ENCODE measurements around the gene SIPA1. TPM values are rescaled to one million over a fixed set of nuclear protein-coding genes. Genes with fewer than 3 reads are reported as not detected.
"Not testable (repeated sequence)": the region's sequence is repeated elsewhere in the genome, so short reads cannot be mapped to it uniquely, and the experiment has no call there.

The SIPA1 gene
- total and polyA plus RNA-seq, 9 donors = 10.0 to 48.2 (median 37.9) TPM

DNA sequence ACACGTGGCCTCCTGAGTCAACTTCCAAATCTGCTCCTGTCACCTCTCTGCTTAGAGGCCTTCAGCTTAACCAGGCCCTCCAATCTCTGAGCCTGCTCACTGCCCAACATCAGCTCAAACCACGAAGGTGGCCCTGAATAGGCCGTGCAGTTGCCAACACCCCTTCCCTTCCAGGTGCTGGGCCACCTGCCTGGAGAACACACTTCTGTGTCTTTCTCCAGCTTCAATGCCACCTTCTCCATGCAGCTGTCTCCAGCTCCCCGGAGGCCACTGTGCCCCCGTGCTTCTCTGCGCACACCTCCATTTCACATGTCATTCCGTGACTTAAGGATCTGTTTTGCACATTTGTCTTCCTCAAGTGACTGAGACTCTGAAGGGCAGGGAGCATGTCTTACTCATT lies 19.5 kb downstream of the SIPA1 start:
- Histone ChIP-seq H3K4me3 (no peak overlapping the region), H3K4me1 (ENCODE audit: insufficient read depth) (peaks cover 11% of the 10 kb centered on the region), H3K27me3 (no peaks in the 10 kb centered on the region), H3K36me3 (no peaks in the 10 kb centered on the region), H3K27ac (no peak overlapping the region), H3K9me3 (no peaks in the 10 kb centered on the region)
- TF ChIP-seq POLR2A (IDR thresholded peaks at IDR 0.05) = no peak
- no peak for TF ChIP-seq EP300 (IDR thresholded peaks at IDR 0.05)
- TF ChIP-seq, protein P1, sequence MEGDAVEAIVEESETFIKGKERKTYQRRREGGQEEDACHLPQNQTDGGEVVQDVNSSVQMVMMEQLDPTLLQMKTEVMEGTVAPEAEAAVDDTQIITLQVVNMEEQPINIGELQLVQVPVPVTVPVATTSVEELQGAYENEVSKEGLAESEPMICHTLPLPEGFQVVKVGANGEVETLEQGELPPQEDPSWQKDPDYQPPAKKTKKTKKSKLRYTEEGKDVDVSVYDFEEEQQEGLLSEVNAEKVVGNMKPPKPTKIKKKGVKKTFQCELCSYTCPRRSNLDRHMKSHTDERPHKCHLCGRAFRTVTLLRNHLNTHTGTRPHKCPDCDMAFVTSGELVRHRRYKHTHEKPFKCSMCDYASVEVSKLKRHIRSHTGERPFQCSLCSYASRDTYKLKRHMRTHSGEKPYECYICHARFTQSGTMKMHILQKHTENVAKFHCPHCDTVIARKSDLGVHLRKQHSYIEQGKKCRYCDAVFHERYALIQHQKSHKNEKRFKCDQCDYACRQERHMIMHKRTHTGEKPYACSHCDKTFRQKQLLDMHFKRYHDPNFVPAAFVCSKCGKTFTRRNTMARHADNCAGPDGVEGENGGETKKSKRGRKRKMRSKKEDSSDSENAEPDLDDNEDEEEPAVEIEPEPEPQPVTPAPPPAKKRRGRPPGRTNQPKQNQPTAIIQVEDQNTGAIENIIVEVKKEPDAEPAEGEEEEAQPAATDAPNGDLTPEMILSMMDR (IDR thresholded peaks at IDR 0.05) = no peak
- intact Hi-C loops (cut with DNase I) = no loop called here
- DNase-seq = peak in 1 of 5 donors; percentile 15
- 83 to 89% (median 86%) methylated on average over 7 of the region's 7 CpGs for WGBS, 3 donors

DNA sequence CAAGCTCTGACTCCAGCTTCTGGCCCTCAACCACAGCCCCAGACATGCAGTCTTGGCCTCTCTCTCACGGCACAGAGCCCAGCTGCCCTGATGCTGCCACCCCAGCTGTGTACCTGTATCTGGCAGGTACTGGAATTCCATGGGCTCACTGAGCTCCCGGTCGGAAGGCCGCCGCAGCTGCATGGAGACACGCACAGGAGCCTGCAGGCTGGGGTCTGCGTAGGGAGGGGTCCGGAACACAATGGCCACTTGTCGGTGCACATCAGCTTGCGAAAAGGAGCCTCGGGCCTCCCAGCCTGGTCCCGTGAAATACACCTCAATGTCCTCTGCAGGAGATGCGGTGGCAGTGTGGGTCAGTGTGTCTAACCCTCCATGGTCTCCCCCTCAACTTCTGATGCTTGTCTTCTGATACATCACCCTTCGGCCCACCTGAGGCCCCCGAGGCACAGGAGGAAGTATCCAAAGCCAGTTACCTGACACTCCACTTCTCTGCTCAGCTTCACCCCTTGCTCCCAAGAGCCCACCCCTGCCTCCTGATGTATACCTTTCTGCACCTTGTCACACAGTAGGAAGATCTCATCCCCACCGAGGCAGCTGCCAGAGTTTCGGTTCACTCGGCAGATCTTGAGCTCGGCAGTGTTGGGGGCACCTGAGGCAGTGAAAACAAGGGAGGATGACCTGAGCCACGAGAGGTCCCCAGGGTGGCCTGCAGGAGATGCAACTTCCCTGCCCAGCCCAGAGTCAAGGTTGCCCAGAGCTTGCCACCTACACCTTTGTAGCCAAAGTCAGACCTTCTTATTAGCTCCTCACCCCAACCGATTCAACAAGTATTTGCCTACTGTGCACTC lies 20.5 kb downstream of the SIPA1 start:
- no peak for TF ChIP-seq POLR2A (IDR thresholded peaks at IDR 0.05)
- no peak for TF ChIP-seq EP300 (IDR thresholded peaks at IDR 0.05)
- TF ChIP-seq, protein P1 (IDR thresholded peaks at IDR 0.05) = no peak
- Histone ChIP-seq H3K36me3 (no peaks in the 10 kb centered on the region), H3K9me3 (no peaks in the 10 kb centered on the region), H3K4me1 (ENCODE audit: insufficient read depth) (peaks cover 11% of the 10 kb centered on the region), H3K27me3 (no peaks in the 10 kb centered on the region), H3K4me3 (no peak overlapping the region), H3K27ac (no peak overlapping the region)
- intact Hi-C loops (cut with DNase I) = no loop called here
- 85 to 88% (median 87%) methylated on average over 21 of the region's 21 CpGs for WGBS, 3 donors
- DNase-seq = no peak

DNA sequence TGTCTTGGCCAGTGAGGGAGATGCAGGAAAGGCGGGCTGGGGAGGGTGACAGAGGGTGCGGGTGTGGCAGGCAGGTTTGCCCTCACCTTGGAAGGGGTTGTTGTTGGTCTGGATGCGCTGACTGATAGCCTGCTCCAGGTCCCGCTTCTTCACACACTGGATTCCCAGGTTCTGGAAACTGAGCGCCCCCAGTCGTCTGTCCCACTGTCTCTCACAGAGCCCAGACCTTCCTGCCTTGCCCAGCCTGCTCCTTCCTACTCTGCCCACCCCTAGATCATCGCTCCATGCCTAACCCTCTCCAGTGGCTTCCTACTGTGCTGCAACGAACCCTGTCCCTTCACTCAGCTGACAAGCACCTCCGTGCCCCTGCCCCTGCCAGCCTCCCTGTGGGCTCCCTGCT lies 22.1 kb downstream of the SIPA1 start:
- TF ChIP-seq EP300 (IDR thresholded peaks at IDR 0.05) (no peak), POLR2A (IDR thresholded peaks at IDR 0.05) (no peak)
- TF ChIP-seq, protein P1 (IDR thresholded peaks at IDR 0.05) = no peak
- no peak overlapping the region for H3K27ac ChIP-seq
- H3K36me3 ChIP-seq = no peaks in the 10 kb centered on the region
- 88 to 92% (median 91%) methylated on average over 9 of the region's 9 CpGs for WGBS, 3 donors
- no peak overlapping the region for H3K4me3 ChIP-seq
- intact Hi-C loops (cut with DNase I) = no loop called here
- DNase-seq = no peak
- H3K4me1 ChIP-seq (ENCODE audit: insufficient read depth) = peaks cover 14% of the 10 kb centered on the region
- no peaks in the 10 kb centered on the region for H3K27me3 ChIP-seq
- H3K9me3 ChIP-seq = no peaks in the 10 kb centered on the region

DNA sequence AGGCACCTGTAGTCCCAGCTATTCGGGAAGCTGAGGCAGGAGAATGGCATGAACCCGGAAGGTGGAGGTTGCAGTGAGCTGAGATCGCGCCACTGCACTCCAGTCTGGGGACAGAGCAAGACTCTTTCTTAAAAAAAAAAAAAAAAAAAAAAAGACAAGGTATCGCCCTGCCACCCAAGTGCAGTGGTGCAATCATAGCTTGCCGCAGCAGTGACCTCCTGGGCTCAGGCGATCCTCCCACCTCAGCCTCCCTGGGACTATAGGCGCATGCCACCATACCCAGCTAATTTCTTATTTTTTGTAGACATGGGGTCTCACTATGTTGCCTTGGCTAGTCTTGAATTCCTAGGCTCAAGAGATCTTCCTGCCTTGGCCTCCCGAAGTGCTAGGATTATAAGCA lies 23.0 kb downstream of the SIPA1 start:
- intact Hi-C loops (cut with DNase I); DNase-seq; H3K27me3 ChIP-seq; H3K27ac ChIP-seq; H3K4me3 ChIP-seq; H3K36me3 ChIP-seq; H3K9me3 ChIP-seq: not testable (repeated sequence)
- H3K4me1 ChIP-seq (ENCODE audit: insufficient read depth) = peaks cover 14% of the 10 kb centered on the region
- WGBS, 3 donors = 88 to 92% (median 89%) methylated on average over 9 of the region's 9 CpGs

DNA sequence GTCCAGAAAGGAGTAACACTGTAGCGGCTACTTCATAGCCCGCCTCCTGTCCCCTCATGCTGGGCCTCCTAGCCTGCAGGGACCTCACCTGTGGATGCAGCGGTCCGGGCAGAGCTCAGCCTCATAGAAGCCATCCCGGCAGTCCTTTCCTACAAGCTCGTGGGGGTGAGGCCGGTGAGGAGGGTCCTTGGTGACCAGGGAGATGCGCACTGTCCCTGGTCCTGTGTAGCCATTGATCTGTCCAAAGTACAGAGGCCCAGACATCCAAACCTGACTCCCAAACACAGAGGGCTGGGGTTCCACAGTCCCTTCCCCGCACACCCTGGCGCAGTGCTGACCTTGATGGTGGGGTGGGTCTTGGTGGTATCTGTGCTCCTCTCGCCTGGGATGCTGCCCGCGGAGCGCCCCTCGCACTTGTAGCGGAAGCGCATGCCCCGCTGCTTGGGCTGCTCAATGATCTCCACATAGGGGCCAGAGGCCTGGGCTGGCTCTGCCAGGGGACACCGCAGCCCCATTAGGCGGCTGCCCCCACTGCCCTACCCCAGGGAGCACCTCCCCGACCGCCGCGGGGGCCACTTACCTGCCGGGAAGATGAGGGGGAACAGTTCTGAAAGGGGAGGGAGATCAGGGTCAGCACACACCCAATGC lies 23.8 kb downstream of the SIPA1 start:
- H3K27me3 ChIP-seq = no peaks in the 10 kb centered on the region
- peak overlapping the region; percentile 91 to 97 for H3K27ac ChIP-seq
- peak overlapping the region; percentile 76 for H3K4me3 ChIP-seq
- peaks cover 14% of the 10 kb centered on the region for H3K4me1 ChIP-seq (ENCODE audit: insufficient read depth)
- TF ChIP-seq POLR2A (IDR thresholded peaks at IDR 0.05) (no peak), EP300 (IDR thresholded peaks at IDR 0.05) (no peak)
- TF ChIP-seq, protein P1 (IDR thresholded peaks at IDR 0.05) = no peak
- intact Hi-C loops (cut with DNase I) = no loop called here
- peak in 4 of 5 donors; percentile 45 to 57 (median 51) for DNase-seq
- WGBS, 3 donors = 38 to 54% (median 40%) methylated on average over 23 to 25 of the region's 25 CpGs
- no peaks in the 10 kb centered on the region for H3K9me3 ChIP-seq
- H3K36me3 ChIP-seq = no peaks in the 10 kb centered on the region

Measured in ovary (tissue), 9 donors.